NT2/D1 (cell line): ENCODE results near the gene AZIN2.

ENCODE experiments used
- SUZ12 ChIP-seq: IDR thresholded peaks from 2 replicates; pipeline ENCODE4 v1.6.1; 2011; ENCODE audit not compliant: insufficient read length, insufficient read depth; ENCODE audit errors: extremely low read depth
- YY1 ChIP-seq: IDR thresholded peaks from 2 replicates; pipeline ENCODE4 v1.6.1; 2011; ENCODE audit not compliant: insufficient read length, insufficient read depth
- ZNF274 ChIP-seq: IDR thresholded peaks from 2 replicates; pipeline ENCODE4 v1.6.1; 2011; ENCODE audit warnings: mild to moderate bottlenecking, low read depth, low read length

DNA sequence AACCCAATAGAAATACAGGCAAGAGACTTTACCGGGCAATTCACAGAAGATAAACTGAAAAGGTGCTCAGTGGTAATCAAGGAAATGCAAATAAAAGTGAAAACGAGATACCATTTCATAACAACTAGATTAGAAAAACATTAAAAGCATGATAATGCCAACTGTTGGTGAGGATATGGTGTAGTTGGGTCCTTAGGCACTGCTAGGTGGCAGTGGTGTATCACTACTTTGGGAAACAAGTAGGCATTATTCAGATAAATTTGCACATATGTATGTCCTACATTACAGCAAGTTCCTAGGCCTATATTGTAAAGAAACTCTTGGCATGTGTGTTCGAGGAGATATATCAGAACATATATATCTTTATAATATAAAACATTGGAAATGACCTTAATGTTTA, 31.0 kb downstream of the AZIN2 start:
- TF ChIP-seq ZNF274: no peak
- TF ChIP-seq SUZ12: no peak
- TF ChIP-seq YY1: no peak
